Vagina (tissue), 1 donor: Measurements from ENCODE around the gene SLC25A43. TPM values are rescaled to one million over a fixed set of nuclear protein-coding genes. Genes with fewer than 3 reads are reported as not detected.

Experiments used
- small RNA-seq: library from RNA; depleted of rRNA; stranded (forward); fragments of <200 nt; gene quantifications from one replicate; pipeline ENCODE3, GENCODE V24; 2016
- total RNA-seq: library from RNA; depleted of rRNA; stranded (reverse); fragments of >200 nt; gene quantifications from one replicate; pipeline ENCODE4 v1.2.3, GENCODE V29; 2016

The SLC25A43 gene
- total RNA-seq, 1 donor from 2014 or later: 25.5 TPM

Small RNA genes lying within 50 kb of the gene (small RNA-seq; reads per million reads assigned to genes)
- gene RNU1-67P (0.60 reads per million), gene RNY3P16 (not detected)

Other genes with a start within 250 kb of the SLC25A43 start
- gene PGRMC1, start 163.1 kb upstream of the SLC25A43 start, total RNA-seq: 101 TPM
- 303 TPM for gene SLC25A5, start 69.1 kb downstream of the SLC25A43 start, total RNA-seq
- gene STEEP1, start 166.1 kb downstream of the SLC25A43 start, total RNA-seq: 26.5 TPM
- 35.8 TPM for gene UBE2A, start 175.2 kb downstream of the SLC25A43 start, total RNA-seq
- gene NKRF, start 207.1 kb downstream of the SLC25A43 start, total RNA-seq: 9.8 TPM